Neural progenitor cell (in vitro differentiated cells): ENCODE results near the gene GPR143.

ENCODE experiments used
- CTCF ChIP-seq: fragments of 200-600 bp; sonication (generic); IDR thresholded peaks from 2 replicates; pipeline ENCODE4 v1.5.1; 2017; ENCODE audit warnings: antibody characterized with exemption, mild to moderate bottlenecking
- EZH2 ChIP-seq: fragments of 200-600 bp; sonication (generic); IDR thresholded peaks from 2 replicates; pipeline ENCODE4 v1.6.1; 2017; ENCODE audit warnings: antibody characterized with exemption, mild to moderate bottlenecking, moderate library complexity

DNA sequence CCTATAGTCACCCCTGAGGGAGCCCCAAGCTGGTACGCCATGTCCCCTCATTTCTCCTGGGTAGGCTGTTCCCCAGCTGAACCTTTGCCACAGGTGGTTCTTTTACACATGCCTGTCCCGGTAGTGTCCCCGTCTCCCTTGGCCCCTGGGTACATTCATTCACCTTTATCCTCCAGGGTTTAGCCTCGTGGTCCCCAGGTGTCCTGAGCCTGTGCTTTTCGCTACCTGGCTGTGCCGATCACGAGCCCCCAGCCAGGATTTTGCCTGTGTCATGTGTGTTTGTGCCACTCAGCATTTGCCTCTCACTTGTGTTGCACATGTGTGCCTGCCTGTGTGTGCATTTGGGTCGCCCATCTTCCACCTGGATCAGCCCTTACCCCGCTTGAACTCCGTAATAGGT is 57.6 kb downstream of the GPR143 start:
- TF ChIP-seq CTCF, result no peak
- TF ChIP-seq EZH2, result no peak
